CD4-positive, alpha-beta T cell treated with Interleukin-10 for 1 hour (primary cell): ENCODE results near the gene ZDHHC8.

Experiments
- DNase-seq: peaks from one replicate; pipeline ENCODE4 v3.0.0-alpha.2; 2020

ZDHHC8 gene, protein sequence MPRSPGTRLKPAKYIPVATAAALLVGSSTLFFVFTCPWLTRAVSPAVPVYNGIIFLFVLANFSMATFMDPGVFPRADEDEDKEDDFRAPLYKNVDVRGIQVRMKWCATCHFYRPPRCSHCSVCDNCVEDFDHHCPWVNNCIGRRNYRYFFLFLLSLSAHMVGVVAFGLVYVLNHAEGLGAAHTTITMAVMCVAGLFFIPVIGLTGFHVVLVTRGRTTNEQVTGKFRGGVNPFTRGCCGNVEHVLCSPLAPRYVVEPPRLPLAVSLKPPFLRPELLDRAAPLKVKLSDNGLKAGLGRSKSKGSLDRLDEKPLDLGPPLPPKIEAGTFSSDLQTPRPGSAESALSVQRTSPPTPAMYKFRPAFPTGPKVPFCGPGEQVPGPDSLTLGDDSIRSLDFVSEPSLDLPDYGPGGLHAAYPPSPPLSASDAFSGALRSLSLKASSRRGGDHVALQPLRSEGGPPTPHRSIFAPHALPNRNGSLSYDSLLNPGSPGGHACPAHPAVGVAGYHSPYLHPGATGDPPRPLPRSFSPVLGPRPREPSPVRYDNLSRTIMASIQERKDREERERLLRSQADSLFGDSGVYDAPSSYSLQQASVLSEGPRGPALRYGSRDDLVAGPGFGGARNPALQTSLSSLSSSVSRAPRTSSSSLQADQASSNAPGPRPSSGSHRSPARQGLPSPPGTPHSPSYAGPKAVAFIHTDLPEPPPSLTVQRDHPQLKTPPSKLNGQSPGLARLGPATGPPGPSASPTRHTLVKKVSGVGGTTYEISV

DNA sequence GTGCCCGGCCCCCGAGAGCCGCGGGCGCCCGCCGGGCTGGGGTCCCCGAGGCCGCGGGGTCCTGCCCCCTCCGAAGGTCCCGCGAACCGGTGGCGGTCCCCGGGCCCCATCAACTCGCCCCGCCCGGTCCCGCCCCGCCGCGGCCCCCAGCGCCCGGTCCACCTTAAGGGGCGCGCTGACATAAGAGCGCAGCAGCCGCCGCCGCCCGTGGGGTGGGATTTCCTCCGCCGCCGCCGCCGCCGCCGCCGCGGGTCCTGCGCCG is at the start of gene ZDHHC8:
ZDHHC8 (plus strand) TSS at position 208 of the 262 bp plus-strand sequence. CDS start 144 bp downstream, outside the sequence.
- peak; percentile 51 for DNase-seq

DNA sequence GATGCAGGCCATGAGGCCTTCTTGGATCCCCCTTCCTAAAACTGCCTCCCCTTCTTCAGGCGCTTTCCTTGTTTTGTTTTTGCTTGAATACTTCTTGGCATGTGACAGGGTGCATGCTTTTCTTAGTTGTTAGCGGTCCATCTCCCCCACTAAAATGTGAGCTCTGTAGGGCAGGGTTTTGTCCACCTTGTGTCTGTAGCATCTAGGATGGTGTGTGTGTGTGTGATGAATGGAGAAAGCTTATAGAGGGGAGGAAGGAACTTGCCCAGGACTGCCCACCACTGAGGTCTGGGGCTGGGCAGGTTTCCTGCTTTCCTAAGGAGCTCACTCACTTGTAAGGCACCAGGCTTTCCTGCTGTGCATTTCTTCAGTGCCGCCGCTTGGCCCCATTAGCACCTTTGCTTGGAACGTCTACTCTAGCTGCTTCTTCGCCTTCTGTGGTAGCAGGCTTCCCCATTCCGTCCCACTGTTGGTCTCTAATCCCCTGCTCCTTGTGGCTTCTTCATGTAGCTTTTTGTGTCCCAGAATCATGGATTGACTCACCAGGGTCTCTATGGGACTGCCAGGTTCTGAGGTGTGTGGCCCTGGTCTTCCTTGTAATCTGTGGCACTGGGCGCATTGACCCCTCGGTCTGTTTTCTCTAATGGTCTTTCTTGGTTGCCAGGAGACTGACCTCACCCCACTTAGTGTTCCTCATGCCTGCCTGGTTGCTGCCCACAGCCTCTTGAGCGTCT is 48.3 kb upstream of the ZDHHC8 start:
- no peak for DNase-seq

DNA sequence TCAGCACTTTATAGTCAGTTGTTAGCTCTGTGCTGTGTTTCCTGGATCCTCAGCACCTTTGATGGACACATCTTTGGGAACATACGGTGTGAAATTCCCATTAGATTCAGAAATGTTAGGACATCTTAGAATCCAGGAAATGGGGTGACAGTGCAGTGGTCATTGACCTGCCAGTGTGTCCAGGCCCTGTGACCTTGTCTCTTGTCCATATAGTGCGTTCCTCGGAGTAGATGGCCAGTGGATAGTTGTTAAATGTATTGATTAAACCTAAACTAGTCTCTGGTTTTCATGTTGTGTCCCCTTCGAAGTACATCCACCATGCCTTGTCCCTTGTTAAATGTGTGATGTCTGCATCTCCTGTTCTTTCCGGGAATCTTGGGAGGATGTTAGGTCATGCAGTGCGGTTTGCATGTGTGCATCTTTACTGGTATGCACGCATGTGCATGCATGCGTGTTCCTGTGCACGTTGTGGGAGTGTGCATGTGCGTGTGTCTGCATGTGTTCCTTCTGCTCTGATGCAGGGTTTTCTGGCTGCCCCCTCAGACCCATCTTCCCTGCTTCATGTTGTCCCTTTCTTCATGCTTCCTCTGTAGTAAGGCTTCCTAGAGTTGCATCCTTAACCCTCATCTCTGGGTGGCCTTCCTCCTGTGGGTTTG is 47.6 kb upstream of the ZDHHC8 start:
- no peak for DNase-seq

DNA sequence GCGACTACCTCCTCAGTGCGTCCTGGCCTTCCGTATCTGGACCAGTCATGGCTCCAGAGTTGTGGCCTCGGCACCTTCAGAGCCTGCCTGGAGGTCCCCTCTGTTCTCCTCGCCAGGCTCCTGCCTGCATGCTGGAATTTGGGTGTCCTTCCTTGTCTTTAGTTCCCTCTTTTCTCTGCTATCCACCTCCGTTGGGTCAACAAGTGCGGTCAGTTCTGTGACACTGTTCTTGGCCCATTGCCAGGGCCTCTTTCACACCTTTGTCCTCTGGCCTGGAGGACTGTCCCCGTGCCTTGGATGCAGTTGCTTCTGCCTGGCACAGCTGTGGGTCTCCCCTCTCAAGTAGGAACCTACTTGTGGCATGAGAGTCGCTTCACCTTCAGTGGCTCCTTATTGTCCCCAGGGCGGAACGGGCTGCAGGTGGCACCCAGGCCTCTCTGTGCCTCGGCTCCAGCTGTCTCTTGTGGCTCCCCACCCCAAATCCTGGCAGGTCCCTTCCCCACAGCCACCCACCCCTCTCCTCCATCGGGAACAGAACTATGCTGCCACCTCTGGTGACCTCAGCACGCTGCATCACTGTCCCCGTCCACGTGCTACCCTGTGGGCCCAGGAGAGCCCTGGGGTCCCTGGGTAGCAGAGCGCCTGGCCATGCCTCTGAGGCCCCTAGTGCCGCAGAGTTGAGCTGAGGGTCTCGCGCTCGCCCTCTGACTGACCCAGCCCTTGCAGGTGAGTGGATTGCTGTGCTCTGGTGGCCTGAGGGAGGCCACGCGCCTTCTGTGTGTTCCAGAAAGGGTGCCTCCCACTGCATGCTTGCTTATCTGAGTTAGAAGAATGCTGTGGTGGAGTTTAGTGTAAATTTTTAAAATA is 46.8 kb upstream of the ZDHHC8 start:
- DNase-seq, result no peak

DNA sequence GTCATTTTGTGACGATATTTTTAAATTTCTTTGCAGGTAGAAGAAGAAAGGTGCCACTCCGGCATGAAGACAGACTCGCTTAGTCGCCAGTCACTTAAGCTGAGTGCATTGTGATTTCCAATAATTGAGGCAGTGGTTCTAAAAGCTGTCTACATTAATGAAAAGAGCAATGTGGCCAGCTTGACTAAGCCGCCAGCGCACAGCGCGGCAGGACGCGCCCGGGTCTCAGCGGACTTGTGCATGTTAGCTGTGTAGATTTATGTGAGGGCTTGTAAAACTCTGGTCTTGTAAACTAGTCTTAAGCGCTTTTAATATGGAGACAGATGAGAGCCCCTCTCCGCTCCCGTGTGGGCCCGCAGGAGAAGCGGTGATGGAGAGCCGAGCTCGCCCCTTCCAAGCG is 46.0 kb upstream of the ZDHHC8 start:
- no peak for DNase-seq

DNA sequence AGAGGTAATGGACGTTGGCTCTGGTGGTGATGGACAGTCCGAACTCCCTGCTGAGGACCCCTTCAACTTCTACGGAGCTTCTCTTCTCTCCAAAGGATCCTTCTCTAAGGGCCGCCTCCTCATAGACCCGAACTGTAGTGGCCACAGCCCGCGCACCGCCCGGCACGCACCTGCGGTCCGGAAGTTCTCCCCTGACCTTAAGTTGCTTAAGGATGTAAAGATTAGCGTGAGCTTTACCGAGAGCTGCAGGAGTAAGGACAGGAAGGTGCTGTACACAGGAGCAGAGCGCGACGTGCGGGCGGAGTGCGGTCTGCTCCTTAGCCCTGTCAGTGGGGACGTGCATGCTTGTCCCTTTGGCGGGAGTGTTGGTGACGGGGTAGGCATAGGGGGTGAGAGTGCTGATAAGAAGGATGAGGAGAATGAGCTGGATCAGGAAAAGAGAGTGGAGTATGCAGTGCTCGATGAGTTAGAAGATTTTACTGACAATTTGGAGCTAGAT is 45.5 kb upstream of the ZDHHC8 start:
- no peak for DNase-seq

DNA sequence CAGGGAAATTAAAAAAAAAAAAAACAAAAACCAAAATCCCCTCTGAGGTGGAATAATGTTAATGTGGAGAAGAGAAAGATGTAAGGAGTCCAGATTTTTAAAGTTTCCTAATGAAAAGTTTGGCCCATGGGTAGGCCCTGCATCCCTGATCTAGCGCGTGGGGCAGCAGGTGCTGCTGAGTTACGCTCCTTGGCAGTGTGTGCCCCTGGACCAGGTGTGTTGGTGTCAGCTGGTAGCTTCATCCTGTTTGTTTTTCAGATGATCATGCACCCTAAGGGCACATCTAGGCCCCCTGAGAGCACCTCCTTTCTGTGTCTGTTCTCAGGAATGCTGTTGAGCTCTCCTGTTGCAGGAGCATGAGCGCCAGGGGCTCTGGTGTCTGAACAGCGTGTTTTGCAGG is 44.8 kb upstream of the ZDHHC8 start:
- no peak for DNase-seq

DNA sequence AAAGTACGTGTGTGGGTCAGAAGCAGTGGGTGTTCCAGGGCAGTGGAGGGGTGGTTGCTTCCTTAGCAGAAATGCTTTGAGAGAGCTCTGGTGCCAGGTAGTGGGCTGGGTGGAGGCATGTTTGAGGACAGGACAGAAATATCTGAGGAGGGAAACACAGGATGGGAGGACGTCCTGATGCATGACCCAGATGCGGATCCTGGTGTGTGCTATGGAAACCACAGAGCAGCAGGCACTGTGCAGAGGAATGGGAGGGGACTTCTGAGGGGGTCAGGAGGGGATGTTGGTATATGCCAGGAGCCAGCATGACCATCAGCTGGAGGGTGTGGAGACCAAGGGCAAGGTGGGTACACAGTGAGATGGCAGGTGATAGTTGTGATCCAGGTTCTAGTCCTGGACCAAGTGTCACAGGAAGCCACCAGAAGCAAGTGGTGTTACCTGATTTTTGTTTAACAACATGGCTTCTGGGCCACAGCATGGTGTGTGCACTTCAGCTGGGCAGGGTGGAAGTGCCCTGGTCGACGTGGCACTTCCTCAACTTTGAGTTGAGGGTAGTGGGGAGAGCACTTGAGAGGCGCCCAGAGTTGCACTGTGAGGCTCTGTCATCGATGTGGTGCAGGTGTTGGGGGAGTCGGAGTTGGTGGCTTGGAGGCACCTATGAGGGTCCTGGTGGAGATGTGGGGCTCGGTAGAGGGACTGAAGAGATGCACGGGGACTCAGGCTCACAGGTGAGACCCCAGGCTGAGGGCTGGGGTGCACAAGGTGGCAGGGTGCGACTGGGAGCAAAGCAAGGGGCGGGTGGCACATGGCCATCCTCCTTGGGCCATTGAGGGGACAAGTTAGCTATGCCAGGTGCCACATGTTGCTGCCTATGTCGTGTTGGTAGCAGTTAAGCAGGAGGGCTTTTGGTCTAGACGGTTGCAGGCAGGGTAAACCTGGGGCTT is 44.0 kb upstream of the ZDHHC8 start:
- DNase-seq, result no peak

DNA sequence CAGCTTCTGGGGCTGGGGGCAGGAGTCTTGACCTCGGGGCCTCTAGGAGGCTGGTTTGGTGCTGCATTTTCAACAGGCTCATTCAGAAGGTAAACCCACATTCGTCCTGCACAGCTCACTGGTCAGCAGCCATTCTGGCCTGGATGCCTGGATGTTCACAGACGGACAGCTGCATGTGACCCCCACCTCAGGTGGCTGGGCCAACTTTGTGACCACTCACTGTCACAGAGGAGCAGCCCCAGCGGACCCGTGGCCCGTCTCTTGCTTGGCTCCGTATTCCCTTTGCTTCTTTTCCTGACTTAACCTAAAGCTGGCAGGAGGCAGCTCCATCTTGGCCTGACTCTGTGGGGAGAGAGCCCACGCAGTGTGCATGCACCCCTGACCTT is 43.3 kb upstream of the ZDHHC8 start:
- DNase-seq, result no peak

DNA sequence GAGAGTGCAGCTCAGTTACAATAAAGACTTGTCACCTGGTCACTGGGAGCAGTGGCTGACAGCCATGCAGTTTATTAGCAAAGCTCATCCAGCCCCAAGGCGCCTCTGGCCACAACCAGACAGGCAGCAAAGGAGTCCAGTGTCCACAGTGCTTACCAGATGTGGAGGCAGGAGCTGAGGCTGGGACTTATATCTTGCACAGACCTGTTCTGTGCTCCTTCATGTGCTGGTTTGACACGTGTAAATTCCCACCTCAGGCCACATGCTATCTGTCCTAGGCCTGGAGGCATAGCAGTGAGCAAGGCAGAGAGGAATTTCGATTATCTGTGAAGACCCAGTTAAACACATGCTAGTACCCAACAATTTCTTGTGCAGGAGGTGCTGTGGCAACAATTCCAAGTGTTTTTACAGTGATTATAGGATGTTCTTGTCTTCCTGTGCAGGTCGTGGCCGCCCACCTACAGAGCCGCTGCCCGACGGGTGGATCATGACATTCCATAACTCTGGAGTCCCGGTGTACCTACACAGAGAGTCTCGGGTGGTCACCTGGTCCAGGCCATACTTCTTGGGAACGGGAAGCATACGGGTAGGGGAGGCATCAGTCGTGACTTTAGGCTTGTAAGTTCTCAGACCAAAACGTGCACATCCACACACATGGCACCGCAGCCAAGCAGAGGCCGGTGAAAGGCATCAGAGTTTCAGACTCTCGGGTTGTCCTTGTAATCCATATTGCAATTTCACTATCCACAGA is 42.2 kb upstream of the ZDHHC8 start:
- no peak for DNase-seq

DNA sequence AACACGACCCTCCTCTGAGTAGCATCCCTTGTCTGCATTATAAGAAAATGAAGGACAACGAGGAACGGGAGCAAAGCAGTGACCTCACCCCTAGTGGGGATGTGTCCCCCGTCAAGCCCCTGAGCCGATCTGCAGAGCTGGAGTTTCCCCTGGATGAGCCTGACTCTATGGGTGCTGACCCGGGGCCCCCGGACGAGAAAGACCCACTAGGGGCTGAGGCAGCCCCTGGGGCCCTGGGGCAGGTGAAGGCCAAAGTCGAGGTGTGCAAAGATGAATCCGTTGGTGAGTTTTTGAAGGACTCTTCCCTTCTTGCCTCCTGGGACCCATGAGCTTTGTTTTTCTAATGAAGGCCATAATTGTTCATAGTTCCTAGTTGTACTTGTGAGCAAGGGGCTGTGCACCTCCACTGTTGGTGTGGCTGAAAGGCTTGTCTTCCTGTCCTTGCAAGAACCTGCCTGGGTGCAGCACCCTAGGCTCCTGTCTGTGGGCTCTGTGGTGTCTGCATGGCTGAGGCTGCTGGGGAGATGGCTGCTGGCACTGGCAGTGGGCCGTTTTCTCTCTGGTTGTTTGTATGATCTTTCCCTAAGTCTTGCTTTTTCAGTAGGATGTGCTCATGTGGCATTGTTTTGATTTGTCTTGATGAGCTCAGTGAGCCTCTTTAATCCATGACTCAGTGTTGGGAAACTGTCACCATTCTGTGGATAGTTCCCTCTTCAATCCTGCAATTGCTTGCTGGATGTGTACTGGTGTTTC is 41.5 kb upstream of the ZDHHC8 start:
- DNase-seq, result no peak

DNA sequence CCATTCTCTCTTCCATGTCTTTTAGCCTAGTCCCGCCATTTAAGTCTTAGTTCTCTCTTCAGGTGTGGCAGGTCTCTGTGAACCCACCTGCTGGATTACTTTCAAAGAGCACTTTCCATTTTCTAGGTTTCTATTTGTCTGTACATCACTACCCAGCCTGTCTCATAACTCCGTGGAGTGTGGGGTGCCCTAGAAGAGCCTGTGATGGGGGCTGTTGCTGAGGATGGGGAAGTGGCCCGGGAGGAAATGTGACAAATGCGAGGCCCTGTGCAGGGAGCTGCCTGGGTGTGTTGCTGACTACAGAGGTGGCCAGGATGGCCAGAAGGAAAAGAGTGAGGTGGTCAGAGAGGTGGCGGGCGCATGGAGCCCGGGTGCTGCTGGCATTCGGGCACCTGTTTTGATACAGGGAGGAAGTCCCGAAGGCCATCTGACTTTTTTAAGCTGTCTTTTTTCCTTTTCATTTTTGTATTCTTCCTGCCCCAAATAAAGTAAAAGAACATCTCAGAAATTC is 40.8 kb upstream of the ZDHHC8 start:
- no peak for DNase-seq

DNA sequence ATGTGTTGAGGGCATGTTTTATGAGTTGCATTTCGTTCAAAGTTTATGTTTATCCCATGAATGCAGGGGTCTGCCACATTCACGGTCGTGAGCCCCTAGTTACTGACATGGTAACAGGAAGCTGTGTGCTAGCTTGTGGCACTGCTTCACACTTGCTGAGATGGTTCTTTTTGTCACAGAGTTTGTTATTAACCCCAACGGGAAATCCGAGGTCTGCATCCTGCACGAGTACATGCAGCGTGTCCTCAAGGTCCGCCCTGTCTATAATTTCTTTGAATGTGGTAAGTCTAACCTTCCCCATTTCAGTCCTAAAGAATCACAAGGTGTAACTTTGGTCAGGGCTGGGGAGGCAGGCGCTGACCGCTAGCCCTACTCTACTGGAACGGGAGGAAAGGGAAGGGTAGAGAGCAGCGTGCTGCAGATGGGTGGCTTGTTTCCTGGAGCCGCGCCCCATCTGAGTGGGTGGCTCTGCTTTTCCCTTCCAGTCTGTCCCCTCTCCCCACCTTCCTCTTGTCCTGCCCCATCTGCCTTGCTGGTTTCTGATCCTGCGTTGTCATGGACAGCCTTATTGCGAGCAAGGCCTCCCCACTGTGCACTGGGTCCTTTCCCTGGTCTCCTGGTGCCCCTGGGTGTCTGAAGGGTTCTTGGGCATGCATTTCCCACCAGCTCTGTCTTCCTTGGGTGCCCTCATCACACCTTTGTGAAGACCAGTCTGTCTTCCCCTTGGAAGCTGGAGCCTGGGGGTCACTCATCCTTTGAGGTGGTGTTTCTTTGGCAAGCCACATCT is 39.7 kb upstream of the ZDHHC8 start:
- peak; percentile 39 for DNase-seq

DNA sequence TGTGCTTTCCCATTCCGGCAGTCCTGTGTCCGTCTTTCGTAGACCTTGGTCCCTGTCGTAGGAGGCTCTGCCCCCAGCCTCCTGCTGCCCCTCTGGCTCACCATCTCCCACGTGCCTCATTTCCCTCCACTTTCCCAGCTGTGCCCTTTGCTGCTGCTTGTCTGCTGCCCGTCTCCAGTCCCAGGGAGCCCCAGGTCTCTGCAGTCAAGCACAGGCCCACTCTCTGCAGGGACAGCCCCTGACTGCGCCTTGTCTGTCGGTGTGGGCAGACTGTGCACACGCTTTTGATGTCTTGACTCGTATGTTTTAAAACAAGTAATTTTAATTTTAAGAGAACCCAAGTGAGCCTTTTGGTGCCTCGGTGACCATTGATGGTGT is 39.1 kb upstream of the ZDHHC8 start:
- no peak for DNase-seq

DNA sequence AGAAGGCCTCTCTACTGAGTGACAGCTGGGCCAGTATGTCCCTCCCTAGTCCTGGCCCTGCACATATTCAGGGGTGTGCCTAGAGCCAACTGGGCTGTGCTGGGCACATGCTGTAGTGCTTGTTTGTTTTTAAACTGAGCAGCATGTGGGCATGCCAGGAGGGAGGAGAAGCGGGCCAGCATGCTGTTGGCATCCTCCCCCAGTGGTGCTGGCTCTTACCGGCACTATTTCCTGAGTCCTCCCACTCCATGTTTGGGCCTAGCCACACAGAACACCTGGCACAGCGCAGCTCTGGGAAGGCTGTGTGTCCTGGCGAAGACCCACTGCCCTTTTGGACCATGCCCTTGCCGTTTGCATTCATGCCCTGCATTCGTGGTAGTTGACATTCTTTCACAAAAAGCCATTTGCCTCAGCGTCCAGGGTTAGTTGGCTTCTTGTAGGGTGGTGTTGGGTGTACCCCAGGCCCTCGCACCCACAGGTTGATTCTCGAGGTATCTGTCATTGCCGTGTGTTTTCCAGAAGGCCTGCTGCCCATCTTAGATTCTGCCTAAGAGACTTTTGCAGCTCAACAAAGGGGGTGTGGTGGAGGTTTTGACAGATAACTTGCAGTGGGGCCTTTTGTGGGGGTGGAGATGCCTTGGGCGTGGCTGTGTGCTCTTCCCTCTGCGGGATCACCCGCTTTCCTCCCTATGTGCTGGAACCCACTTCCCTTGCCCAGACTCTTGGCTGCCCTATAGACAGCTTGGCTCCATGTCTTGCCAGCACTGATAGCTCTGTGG is 38.0 kb upstream of the ZDHHC8 start:
- DNase-seq, result no peak

DNA sequence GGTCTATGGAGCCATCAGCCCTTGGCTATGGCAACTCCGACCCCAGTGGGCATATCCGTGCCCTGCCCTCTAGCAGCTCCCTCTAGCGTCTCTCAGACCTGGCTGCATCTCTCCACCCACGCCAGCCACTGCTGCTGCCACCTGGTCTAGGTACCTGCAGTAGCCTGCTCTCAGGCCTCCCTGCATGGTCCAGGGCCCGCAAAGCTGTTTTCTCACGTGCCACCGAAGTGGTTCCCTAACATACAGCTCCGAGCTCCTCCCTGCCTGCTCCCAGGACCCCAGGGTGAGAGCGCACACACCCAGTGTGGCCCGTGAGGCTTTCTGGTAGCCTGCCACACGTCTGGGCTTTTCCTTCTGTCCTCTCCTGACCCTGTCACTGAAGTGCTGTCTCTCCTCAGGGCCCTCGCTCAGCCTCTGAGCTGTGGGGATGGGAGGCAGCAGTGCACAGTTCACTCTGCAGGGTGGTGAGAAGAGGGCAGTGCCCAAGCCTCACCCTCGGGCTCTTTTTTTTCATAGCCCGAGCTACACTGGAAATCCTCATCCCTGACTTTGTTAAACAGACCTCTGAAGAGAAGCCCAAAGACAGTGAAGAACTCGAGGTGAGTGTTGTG is 37.3 kb upstream of the ZDHHC8 start:
- no peak for DNase-seq

DNA sequence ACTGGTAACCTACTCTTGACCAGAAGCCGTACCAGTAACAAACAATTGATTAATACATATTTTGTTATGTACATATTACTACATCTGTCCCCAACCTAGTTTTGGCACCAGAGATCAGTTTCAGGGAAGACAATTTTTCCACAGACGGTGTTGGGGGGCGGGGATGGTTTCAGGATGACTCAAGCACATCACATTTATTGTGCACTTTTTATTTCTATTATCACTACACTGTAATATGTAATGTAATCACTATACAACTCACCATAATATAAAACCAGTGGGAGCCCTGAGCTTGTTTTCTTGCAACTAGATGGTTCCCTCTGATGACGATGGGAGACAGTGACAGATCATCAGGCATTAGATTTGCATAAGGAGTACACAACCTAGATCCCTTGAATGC is 36.1 kb upstream of the ZDHHC8 start:
- no peak for DNase-seq
